HG03432 (cell line): ENCODE measurements around the gene ZNF614.
"Not testable (repeated sequence)": the region's sequence is repeated elsewhere in the genome, so short reads cannot be mapped to it uniquely, and the experiment has no call there.

Experiments used
- ATAC-seq: cut with Tn5 transposase; IDR thresholded peaks from one replicate; pipeline ENCODE4 v1.9.1; 2021; ENCODE audit warnings: mild to moderate bottlenecking, moderate library complexity; ENCODE audit not compliant: unreplicated experiment

ZNF614 gene

DNA sequence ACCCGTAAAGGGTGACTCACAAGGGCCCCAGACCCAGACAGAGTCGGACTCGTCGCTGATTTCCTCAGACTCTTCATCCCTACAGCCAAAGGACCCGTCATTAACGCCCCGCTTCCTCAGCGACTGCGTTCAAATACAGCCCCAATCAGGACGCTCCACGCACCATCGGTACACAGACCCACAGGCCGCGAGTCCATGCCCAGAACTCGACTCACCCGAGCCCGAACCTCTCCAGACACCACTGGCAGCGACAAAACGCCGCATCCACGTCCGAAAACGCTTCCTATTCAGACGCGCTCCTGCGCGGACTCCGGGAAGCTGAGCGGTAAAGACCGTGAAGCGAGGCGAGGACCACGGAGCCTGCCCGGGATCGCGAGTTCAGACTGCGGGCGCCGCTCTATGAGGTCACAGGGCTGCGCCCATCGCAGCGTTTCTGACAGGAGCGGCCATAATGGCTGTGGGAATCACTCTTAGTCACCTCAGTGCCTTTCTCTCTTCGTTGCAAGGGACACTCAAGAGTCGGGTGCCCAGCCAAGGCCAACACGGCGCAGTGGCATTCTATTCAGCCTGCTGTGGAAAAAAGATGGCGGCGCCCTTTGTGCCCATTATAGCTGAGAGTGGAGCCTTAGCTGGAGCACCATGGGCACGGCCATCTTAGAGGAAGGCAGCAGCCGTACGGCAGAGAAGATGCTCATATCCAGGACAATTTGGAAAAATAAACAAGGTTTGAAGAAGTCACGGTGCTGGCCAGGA is at the start of gene ZNF614:
Gene ZNF614, minus strand, starts transcription at position 353 of the 753 bp plus-strand sequence. CDS start 2,634 bp downstream, outside the sequence.
- peak; percentile 93 for ATAC-seq

- no peak for ATAC-seq
These were observed 42.3 kb upstream of the ZNF614 start for GRCh38 chr19:52070496-52070895.

DNA sequence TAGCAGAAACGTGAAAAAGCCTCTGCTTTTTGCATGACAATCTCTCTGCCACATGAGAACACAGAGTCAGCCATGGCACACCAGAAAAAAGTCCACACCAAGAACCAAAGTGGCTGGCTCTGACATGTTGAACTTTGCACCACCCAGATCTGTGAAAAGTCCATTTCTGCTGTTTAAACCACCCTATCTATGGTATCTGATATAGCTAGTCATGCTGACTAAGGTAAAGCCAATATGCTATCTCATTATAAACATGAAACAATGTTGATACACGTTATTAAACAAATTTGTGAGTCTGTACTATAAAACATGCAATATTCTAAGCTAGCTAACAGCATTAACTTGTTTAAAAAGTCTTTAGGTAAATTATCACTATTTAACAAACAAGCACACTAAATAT is 41.5 kb upstream of the ZNF614 start:
- no peak for ATAC-seq

- ATAC-seq: no peak
These were observed 38.2 kb upstream of the ZNF614 start for GRCh38 chr19:52066258-52066863.

GRCh38 chr19:52065399-52065798 is 37.2 kb upstream of the ZNF614 start:
- no peak for ATAC-seq

GRCh38 chr19:52056480-52056879 is 28.3 kb upstream of the ZNF614 start:
- not testable (repeated sequence) for ATAC-seq

- not testable (repeated sequence) for ATAC-seq
These were observed 23.6 kb upstream of the ZNF614 start for GRCh38 chr19:52051736-52052135.

DNA sequence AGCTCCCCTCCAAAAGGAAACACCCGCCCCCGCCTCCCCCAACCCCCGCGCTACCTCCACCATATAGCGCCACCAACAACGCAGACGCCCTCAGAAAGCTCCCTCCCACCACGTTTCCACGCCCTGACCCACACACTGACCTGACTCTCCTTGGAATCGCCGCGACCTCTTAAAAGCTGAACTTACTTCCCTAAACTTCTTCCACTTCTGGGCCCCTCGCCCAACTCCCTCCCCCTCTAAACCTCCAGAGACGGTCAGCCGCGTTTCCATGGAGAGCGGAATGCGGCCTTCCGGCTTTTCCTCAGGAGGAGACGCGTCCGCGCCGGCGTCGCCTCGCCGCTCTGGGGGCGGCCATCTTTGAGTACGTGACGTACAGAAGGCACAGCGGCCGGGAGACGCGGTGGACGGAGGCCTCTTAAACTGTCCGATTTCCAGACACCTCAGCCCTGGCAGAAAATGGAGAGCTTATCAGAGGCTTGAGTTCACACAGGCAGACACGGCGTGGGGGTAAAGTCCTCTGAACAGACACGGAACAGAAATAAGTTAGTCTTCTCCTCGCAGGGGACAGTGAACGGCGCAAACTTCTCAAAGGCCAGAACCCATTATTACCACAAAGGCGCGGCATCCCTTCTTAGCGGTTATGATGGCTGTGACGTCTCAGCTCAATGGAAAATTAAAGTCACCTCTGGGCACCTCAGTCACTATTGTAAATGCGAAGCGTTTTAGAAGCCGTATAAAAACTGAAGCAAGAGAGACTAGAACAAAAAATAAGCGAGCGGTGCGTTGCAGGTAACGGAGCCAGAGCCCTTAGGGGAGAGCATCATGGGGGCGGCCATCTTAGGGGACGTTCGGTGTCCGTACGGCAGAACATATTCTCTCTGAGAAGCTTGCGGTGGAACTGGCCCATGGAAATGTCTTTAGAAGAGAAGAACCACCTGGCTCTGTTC is 20.6 kb upstream of the ZNF614 start, which contains the start of gene ZNF432:
Gene ZNF432, minus strand, starts transcription at position 284 of the 947 bp plus-strand sequence. CDS start 1,970 bp downstream, outside the sequence.
- ATAC-seq: peak; percentile 86

- ATAC-seq: no peak
These were observed 11.0 kb upstream of the ZNF614 start for GRCh38 chr19:52039169-52039568.

DNA sequence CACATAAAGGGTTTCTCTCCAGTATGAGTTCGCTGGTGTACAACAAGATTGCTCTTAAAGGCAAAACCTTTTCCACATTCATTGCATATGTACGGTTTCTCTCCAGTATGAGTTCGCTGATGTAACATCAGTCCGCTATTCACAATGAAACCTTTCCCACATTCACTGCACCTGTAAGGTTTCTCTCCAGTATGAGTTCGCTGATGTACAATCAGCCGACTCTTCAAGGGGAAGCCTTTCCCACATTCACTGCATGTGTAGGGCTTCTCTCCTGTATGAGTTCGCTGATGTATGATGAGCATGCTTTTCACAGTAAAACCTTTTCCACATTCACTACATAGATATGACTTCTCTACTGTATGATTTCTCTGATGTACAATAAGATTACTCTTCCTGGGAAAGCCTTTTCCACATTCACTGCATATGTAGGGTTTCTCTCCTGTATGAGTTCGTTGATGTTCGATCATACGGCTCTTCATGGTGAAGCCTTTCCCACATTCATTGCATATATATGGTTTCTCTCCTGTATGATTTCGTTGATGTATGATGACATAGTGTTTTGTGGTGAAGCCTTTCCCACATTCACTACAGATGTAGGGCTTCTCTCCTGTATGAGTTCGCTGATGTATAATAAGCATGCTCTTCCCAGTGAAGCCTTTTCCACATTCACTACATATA is 6.0 kb upstream of the ZNF614 start:
- ATAC-seq: no peak

GRCh38 chr19:52028780-52029123 is 573 bp upstream of the ZNF614 start:
- peak; percentile 26 for ATAC-seq

- ATAC-seq: not testable (repeated sequence)
These were observed 1.8 kb downstream of the ZNF614 start for GRCh38 chr19:52026255-52026990.

GRCh38 chr19:52024478-52024877 is 3.7 kb downstream of the ZNF614 start:
- ATAC-seq: not testable (repeated sequence)

DNA sequence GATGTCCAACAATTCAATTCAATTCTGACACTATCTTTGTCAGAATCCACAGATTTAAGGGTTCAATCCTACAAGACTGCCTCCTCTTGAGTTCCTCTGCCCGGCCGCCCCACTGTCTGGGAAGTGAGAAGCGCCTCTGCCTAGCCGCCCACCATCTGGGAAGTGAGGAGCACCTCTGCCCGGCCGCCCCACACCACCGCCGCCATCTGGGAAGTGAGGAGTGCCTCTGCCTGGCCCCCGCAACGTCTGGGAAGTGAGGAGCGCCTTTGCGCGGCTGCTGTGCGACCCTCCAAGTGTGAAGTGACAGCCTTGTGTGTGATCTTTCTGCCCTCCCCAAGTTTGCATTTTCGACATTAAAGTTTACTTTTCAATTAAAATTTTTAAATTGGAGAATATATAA is 6.0 kb downstream of the ZNF614 start:
- no peak for ATAC-seq

DNA sequence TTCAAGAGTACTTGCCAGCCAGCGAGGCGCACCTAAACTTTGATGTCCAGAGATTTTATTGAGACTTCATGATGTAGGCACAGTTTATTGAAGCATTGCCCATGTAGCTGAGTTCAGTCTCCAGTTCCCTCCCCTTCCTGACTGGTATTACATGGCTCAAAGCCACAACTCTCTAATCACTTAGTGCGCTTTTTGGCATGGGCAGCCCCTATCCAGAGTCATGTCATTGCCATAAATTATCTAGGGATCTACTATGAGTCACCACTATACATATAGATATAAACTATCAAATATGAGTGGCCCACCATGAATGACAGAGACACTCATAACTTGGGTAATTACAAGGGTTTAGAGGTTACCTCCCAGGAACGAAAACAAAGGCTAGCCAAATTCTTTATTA is 7.7 kb downstream of the ZNF614 start:
- no peak for ATAC-seq

- no peak for ATAC-seq
These were observed 17.5 kb downstream of the ZNF614 start for GRCh38 chr19:52010674-52011073.

- peak; percentile 92 for ATAC-seq
These were observed 20.2 kb downstream of the ZNF614 start, which contains the start of gene ZNF615 for GRCh38 chr19:52007806-52008557. TSS of gene ZNF615 (minus strand) at chr19:52008211. CDS start at chr19:52003711, 4,500 bp downstream.

- ATAC-seq: peak; percentile 13
These were observed 20.8 kb downstream of the ZNF614 start for GRCh38 chr19:52007451-52007805.

DNA sequence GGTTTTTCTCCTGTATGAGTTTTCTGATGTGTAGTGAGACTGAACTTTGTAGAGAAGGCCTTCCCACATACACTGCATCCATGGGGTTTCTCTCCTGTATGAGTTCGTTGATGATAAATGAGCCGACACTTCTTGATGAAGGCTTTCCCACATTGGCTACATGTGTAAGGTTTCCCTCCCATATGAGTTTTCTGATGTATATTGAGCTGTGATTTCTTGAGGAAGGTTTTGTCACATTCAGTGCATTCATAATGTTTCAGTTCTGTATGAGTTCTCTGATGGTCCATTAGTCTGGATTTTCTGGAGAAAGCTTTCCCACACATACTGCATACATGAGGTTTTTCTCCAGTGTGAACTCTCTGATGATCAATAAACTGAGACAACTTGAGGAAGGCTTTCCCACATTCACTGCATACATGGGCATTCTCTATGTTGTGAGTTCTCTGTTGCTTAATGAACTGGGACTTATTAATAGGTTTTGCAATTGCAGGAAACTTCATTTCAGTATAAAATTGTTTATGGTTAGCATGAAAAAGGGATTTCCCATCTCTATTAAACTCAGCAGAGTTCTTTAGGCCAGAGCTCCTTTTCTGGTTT is 34.0 kb downstream of the ZNF614 start:
- no peak for ATAC-seq
